Measurements from ENCODE around the gene MRPS31. TPM values are rescaled to one million over a fixed set of nuclear protein-coding genes. Genes with fewer than 3 reads are reported as not detected.

MRPS31 gene
- polyA plus RNA-seq, 3 donors = 9.5 to 11.4 (median 11.3) TPM

GRCh38 chr13:40706439-40706838 lies 64.6 kb downstream of the MRPS31 start:
- Histone ChIP-seq H3K4me1 (ENCODE audit: control insufficient read depth in 1 of 2, insufficient read depth in 2 of 2, low read length in 2 of 2) (no peaks in the 10 kb centered on the region), H3K9me3 (replicated peaks in 1 of 2; ENCODE audit: control insufficient read depth in 1 of 2, insufficient read depth in 1 of 2, low read length in 2 of 2) (peaks cover 0 to 4% of the 10 kb centered on the region in 2 donors), H3K4me3 (replicated peaks in 1 of 3; ENCODE audit: low read depth in 2 of 3, low read length in 3 of 3) (no peak overlapping the region), H3K79me2 (ENCODE audit: insufficient read depth, low read length) (no peaks in the 10 kb centered on the region), H3K27ac (ENCODE audit: low read depth in 1 of 2, low read length in 2 of 2) (no peak overlapping the region), H2AFZ (ENCODE audit: insufficient read depth, low read depth, low read length, poor library complexity, severe bottlenecking) (no peak overlapping the region), H4K20me1 (ENCODE audit: insufficient read depth, low read length) (no peaks in the 10 kb centered on the region), H3K9ac (ENCODE audit: insufficient read depth, low read length, poor library complexity, severe bottlenecking) (no peak overlapping the region), H3K36me3 (replicated peaks in 1 of 2; ENCODE audit: control insufficient read depth in 1 of 2, insufficient read depth in 2 of 2, low read length in 2 of 2) (no peaks in the 10 kb centered on the region), H3K4me2 (replicated peaks; ENCODE audit: extremely low read depth, low read length, poor library complexity, severe bottlenecking) (no peak overlapping the region), H3K27me3 (ENCODE audit: control insufficient read depth in 2 of 2, insufficient read depth in 2 of 2, low read length in 2 of 2) (no peaks in the 10 kb centered on the region)
- intact Hi-C loops (cut with micrococcal nuclease) = no loop called here
- H3K27ac Mint-ChIP-seq = no peak overlapping the region
- no peak overlapping the region for H3K4me3 Mint-ChIP-seq
- H3K36me3 Mint-ChIP-seq = no peaks in the 10 kb centered on the region
- H3K4me1 Mint-ChIP-seq = no peaks in the 10 kb centered on the region
- DNase-seq = no peak
- H3K9me3 Mint-ChIP-seq = peaks cover 14 to 42% (median 38%) of the 10 kb centered on the region in 7 donors
- WGBS (ENCODE audit: insufficient coverage) = 9% methylated on average over 2 of the region's 2 CpGs
- no peak for TF ChIP-seq CTCF (IDR thresholded peaks at IDR 0.05)
- H3K27me3 Mint-ChIP-seq (ENCODE audit: low read depth in 3 of 3) = no peaks in the 10 kb centered on the region

GRCh38 chr13:40697711-40698110 lies 73.3 kb downstream of the MRPS31 start:
- H3K4me2 ChIP-seq (replicated peaks; ENCODE audit: extremely low read depth, low read length, poor library complexity, severe bottlenecking) = no peak overlapping the region
- no peak overlapping the region for H2AFZ ChIP-seq (ENCODE audit: insufficient read depth, low read depth, low read length, poor library complexity, severe bottlenecking)
- H3K79me2 ChIP-seq (ENCODE audit: insufficient read depth, low read length) = no peaks in the 10 kb centered on the region
- no peaks in the 10 kb centered on the region for H3K36me3 ChIP-seq (replicated peaks in 1 of 2; ENCODE audit: control insufficient read depth in 1 of 2, insufficient read depth in 2 of 2, low read length in 2 of 2)
- no peaks in the 10 kb centered on the region for H3K9me3 ChIP-seq (replicated peaks in 1 of 2; ENCODE audit: control insufficient read depth in 1 of 2, insufficient read depth in 1 of 2, low read length in 2 of 2)
- TF ChIP-seq CTCF (IDR thresholded peaks at IDR 0.05) = no peak
- no peaks in the 10 kb centered on the region for H3K4me1 ChIP-seq (ENCODE audit: control insufficient read depth in 1 of 2, insufficient read depth in 2 of 2, low read length in 2 of 2)
- H3K27me3 ChIP-seq (ENCODE audit: control insufficient read depth in 2 of 2, insufficient read depth in 2 of 2, low read length in 2 of 2) = no peaks in the 10 kb centered on the region
- Mint-ChIP-seq H3K36me3 (no peaks in the 10 kb centered on the region), H3K4me3 (no peak overlapping the region), H3K27me3 (ENCODE audit: low read depth in 3 of 3) (peaks cover 0 to 1% (median 0%) of the 10 kb centered on the region in 3 donors), H3K4me1 (no peaks in the 10 kb centered on the region), H3K27ac (no peak overlapping the region), H3K9me3 (peaks cover 0 to 6% (median 1%) of the 10 kb centered on the region in 7 donors)
- no peak for DNase-seq
- H3K4me3 ChIP-seq (replicated peaks in 1 of 3; ENCODE audit: low read depth in 2 of 3, low read length in 3 of 3) = no peak overlapping the region
- intact Hi-C loops (cut with micrococcal nuclease) = no loop called here
- no peak overlapping the region for H3K9ac ChIP-seq (ENCODE audit: insufficient read depth, low read length, poor library complexity, severe bottlenecking)
- 100% methylated on average over 1 of the region's 5 CpGs for WGBS (ENCODE audit: insufficient coverage)
- H3K27ac ChIP-seq (ENCODE audit: low read depth in 1 of 2, low read length in 2 of 2) = no peak overlapping the region
- H4K20me1 ChIP-seq (ENCODE audit: insufficient read depth, low read length) = no peaks in the 10 kb centered on the region

Data from CD14-positive monocyte (primary cell).